Stimulated activated CD8-positive, alpha-beta memory T cell treated with anti-CD3 and anti-CD28 coated beads, Interleukin-12 subunit alpha, Interleukin-12 subunit beta, amount 100 ng/mL, for 4 hours (primary cell): ENCODE results near the gene ABHD14A.

Source experiments
- DNase-seq: peaks from one replicate; pipeline ENCODE4 v3.0.0-alpha.2; 2020; ENCODE audit warnings: low read depth

Gene ABHD14A

GRCh38 chr3:51957520-51958205 lies 17.2 kb upstream of the ABHD14A start:
- no peak for DNase-seq

GRCh38 chr3:51958603-51959521 lies 16.0 kb upstream of the ABHD14A start:
- DNase-seq = no peak

DNA sequence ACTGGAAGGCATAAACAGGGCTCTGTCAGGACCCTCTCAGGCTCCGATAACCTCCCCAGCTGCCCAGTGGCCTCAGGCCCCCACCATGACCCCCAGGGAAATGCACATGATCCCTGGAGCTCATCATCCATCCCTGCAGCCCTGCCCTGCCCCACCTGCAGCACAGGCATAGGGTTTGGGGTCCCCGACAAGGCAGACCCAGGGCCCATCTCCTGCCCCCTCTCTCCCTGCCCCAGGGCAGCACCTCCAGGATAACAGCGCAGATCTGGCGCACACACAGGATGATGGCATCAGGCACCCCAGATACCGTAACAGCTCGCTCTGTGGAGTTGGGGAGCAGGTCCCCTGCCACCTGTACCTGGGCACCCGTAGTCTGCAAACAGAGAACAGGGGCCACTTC lies 15.2 kb upstream of the ABHD14A start:
- DNase-seq = no peak

DNA sequence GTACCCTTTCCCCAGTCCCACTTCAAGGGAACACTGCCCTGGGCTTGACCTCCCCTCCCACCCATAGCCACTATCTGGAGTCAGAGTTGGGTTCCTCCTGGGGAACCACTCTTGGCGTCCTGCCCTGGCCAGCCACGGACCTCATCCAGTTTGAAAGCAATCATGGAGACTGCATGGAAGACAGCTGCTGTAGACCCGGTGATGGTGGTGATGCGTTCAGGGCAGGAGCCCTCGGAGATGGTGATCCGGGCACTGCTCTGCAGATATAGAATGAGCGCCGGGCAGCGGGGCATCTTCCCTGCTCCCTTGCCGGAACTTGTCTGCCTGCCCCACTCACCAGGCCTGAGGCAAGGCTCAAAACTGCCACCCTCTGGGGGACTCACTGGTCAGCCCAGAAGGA lies 14.5 kb upstream of the ABHD14A start:
- DNase-seq = no peak

GRCh38 chr3:51961011-51961410 lies 13.9 kb upstream of the ABHD14A start:
- no peak for DNase-seq

DNA sequence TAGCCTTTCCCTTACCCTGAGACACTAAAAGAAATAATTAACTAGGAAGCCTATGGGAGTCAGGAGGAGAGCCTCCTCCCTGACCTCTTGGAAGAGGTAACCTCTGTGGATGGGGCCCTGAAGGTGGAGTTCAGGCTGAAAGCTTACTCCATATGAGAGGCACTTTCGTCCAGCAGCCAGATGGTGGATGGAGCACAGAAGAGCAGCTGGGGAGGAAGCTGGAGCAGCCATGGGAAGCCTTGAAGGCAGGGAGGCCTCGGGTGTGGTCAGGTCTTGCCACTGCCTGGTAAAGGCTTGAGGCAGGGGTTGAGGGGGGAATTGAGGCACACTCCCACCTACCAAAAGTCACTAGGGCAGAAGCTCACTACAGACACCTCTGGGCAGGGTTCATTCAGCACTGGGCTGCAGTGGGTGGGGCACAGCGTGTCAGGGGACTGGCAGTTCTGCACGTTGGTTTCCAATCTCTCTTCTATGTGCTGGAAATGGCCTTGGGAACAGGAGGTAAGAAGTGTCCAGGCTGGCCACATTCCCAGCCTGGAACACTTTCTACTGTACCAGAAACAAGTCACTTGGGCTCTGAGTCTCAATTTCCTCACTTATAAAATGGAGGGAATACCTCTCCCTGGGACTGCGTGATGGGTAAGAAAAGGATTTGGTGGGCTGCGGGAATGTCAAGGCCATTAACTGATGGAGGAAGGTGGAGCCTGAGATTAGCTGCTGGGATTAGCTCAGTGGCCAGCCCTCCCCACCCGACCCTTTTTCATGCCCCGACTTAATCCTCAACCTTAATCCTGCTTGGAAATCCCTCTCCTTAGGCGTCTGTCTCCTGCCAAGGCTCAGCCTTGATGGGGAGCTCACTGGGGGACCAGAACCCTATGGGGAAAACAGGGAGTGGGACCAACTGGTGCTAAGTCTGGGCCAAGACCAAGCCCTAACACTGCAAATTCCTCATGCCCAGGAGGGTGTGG lies 13.0 kb upstream of the ABHD14A start:
- no peak for DNase-seq

DNA sequence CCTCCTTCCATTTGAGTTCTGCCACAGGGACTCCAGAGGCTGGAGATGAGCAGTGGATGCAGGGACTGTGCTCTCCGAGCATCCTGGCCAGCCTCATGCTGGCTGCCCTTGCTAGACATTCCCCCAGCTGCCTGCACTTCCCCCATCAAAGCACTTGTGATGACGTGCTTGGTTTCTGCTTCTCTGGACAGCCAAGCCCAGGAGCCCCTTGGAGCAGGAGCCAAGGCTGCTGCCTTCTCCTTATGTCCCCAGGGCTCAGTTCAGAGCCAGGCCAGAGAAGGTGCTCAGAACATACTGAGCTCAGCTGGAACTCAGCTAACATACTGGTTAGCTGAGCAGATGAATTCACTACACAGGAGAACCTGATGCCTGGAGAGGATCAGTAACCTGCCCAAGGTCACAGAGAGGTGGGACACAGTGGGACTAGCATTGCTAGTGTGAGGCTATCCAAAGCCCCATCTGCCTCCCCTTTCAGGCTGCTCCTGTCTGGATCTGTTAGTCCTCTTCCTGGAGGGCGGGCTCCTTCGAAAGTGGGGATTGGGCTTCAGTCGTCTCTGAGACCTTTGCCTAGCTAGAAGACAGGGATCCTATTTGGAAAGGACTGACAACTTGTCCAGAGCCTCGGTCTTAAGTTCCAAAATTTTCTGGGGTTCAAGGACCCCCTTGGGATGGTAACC lies 11.9 kb upstream of the ABHD14A start:
- no peak for DNase-seq

DNA sequence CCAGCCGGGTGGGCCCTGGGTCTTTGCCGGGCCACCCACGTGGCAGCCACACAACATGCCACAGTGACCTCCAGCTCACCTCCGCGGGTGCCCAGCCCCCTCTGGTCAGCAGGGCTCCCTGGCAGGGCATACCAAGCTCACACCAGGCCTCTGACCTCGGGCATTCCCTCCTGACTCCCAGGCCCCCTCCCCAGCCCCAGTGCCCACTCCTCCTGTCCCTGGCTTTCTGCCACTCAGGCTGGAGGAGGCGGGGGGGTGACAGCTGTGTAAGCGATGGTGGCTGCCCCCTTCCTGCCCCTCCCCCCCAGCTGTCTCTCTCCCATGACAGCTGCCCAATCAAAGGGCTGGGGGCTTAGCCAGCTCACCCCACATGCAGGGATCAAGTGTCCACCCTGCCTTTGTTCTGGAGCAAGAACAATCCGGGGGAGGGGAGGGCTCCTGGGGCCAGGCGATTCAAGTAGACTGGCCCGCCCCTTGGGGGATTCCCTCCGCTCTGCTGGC lies 10.9 kb upstream of the ABHD14A start:
- DNase-seq = no peak

- no peak for DNase-seq
Observed at GRCh38 chr3:51964521-51964920, 10.3 kb upstream of the ABHD14A start.

DNA sequence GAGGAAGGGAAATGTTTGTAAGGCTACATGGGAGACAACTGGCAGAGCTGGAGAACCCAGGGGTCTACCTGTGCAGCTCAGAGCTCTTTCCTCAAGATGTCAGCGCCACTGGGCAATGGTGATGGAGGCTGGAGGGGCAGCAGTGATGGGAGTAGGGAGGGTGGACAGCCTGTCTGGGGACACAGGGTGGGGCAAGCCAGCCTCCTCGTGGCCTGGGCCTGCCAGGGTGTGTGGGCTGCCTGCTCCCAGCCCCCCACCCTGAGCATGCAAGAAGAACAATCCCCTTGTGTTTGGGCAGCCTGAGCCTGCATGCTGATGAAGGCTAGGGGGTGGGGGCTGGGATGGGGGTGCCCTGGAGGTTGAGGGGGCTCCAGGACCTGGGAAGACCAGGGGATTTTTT lies 8.8 kb upstream of the ABHD14A start:
- no peak for DNase-seq

DNA sequence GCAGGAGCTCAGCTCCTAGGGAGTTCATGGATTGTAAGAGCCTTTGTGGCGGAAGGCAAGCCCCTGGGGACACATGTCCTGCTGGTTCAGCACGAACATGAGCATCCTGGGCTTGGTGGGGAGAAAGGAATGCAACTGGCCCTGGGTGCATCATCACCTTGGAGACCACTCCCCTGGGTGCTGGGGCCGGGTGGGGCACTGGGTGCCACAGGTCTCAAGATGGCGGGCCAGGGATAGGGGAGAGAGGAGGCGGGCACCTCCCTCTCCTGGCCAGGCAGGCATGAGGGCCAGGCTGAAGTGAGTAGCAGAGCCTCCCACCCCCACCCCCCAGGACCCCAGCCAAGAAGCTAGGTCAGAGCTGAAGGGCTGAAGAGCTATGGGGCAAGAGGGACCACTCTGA lies 8.4 kb upstream of the ABHD14A start:
- no peak for DNase-seq

DNA sequence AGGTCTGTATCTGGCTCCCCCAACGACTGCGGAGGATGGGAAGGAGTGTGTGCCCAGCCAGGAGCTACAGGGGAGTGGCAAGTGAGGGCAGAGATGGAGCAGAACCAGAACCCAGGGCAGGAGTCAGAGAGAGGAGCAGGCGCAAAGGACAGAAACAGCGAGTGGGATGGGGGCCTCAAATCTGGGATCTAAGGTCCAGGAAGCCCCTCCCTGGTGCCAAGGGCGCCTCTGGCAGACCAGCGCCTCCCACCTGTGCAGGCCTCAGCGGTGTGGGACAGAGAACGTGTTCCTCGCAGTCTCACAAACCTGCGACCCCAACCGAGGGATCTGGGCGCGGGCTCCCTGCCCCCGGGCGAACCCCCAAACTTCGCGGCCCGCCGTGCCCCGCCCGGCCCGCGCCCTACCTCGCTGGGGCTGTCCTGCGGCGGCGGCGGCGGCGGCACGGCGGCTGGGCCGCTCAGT lies 7.9 kb upstream of the ABHD14A start:
- no peak for DNase-seq

DNA sequence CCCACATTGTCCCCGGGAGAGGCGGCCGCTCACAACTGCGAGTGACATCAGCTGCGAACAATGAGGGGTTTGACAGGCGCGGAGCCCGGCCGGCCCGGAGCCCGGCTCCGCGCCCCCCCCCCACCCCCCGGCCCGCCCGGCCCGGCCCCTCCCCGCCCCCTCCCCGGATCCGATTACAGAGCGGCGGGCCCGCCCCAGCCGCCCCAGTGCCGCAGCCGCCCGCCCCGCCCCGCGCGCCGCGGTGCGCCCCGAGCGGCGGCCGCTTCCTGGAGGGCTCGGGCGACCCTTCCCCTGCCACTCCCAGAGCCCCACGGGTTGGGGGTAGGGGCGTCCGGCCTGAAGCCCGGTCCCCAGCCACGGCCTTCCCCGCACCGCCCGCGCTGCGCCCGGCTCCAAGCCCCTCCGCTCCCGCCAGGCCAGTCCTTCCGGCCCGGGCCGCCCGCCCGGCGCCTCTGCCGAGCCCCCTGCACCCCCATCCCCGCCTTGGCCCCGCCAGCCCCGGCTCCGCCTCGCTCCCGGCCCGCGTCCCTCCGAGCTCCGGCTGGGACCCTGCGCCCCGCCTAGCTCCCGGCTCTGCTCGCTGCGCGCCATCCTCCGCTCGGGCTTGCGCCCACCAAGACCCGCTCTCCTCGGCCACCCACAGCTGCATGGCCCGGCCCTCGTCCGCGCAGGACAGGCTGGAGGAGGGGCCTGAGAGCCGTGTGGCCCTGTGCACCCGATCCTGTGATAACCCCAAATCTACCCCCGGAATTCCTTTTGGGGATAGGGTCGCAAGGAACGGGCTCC lies 7.3 kb upstream of the ABHD14A start, which contains the start of gene PCBP4:
TSS of gene PCBP4 (minus strand) at position 71 of the 786 bp plus-strand sequence. CDS start 6,214 bp downstream, outside the sequence.
- DNase-seq = no peak

DNA sequence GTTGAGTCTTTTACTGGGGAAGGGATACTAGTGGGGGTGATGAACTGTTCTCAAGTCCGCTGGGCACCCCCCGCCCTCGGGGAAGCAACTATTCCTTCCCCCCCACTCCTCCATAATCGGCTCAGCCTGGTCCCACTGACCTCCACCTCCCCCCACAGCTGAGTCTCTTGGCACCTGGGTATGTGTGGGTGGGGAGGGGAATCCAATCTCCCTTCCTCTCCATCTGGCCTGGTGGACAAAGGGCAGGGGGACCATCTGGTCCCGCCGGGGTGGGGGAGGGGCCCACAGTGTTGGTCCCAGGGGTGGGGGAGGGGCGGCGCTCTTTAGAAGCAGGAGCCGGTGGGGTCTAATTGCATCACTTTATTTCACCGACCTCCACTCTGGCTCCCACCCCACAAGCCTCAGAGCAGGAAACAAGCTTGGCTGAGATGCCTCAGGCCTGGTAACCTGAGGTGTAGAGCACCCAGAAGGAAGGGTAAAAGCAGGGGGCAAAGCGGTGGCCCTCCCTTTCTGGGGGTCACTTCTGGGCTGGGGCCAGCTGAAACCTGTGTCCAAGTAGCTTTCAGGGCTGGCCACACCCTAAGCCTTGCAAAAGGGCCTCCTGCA lies 6.6 kb upstream of the ABHD14A start:
- no peak for DNase-seq

- no peak for DNase-seq
Observed at GRCh38 chr3:51968883-51969678, 5.8 kb upstream of the ABHD14A start.

GRCh38 chr3:51969841-51970240 lies 5.0 kb upstream of the ABHD14A start:
- no peak for DNase-seq

DNA sequence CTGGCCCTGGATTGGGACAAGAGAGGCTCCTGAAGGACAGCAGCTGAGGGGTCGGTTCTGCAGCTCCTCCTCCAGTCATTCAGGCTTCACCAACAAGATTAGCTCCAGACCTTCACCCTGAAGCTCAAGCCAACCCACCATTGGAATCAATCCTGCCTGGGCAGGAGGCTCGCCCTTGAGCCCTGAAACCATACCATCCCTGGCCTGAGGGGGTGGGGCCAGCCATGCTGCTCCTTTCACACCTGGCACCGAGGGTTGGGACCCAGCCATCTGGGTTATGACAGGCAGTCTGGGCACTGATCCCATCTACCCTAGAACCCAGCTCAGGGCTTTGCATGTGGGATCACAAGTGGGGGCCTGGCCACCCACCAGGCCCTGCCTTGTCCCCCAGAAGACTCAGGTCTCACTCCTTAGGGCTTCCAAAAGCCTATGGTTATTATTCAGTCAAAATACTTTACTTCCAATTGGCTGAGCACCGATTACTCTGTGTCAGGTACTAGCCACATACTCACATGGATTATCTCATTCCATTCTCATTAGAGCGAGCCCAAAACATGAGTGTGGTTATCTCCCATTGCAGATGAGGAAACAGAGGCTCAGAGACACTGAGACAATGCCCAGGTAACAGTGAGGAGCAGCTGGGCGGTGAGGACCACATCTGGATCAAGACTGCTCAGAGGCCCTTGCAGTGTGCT lies 4.1 kb upstream of the ABHD14A start:
- no peak for DNase-seq

DNA sequence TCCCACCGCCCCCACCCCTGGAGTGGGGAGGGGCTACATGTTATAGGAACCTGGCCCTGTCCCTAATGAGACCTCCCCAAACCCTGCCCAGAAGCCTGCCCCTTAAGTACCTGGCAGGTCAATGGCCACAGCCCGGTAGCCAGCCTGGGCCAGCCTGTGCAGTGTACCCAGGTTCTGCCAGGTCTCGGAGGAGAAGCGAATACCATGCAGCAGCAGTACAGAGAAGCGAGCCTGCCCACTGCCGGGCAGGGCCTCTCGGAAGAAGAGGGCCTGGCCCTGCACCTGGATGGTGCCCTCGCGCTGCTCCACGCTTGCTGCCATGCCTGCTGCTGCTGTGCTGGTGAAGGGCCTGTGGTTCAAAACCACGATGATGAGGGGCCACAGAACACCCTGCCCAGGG lies 3.5 kb upstream of the ABHD14A start:
- no peak for DNase-seq
